Measurements from ENCODE around the gene OR1L8.

DNA sequence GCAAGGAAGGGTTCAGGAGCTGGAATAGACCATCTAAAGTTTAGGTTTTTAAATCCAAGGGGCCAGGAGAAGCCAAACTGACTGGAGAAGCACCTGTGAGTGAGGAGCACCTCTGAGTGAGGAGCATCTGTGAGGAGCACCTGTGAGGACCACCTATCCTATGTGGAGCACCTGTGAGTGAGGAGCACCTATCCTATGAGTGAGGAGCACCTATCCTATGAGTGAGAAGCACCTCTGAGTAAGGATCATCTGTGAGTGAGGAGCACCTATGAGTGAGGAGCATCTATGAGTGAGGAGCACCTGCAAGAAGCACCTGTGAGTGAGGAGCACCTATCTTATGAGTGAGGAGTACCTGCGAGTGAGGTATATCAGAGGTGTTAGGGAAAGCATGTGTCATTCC lies 23.4 kb upstream of the OR1L8 start:
- TF ChIP-seq POLR2A (IDR thresholded peaks at IDR 0.05; ENCODE audit: low read depth, low read length) (no peak), TAF1 (IDR thresholded peaks at IDR 0.05; ENCODE audit: borderline replicate concordance, low read depth, low read length) (no peak)
